ENCODE data around the gene LDB3. TPM values are rescaled to one million over a fixed set of nuclear protein-coding genes. Genes with fewer than 3 reads are reported as not detected.

Gene LDB3
- total RNA-seq, 2 experiments from 2014 or later = 0.05 to 0.10 TPM

GRCh38 chr10:86664341-86665217 lies 3.7 kb upstream of the LDB3 start:
- POLR2A ChIA-PET = interaction anchor here (0.8 to 1.3 kb wide), 2 partner anchors 17 to 143 kb away, joined by 3 read pairs; partner anchors contain the start of gene WAPL
- DNase-seq = no peak

DNA sequence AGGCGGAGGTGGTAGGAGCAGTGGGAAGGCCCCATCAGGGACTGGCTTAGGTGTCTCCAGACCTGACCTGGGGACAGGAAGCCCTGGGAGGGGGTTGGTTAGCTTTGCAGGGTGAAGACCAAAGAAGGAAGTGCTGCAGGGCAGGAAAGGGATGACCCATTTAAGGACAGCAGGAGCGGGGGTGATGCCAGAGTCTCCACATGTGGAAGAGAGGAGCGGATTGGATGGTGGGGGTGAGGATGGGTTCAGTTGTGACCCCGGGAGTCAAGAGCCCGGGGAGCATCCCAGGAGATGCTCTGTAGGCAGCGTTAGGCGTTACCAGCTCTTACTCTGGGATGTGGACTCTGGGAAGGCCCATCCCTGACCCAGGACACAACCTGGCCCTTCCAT lies 3.1 kb upstream of the LDB3 start:
- Mint-ChIP-seq H3K36me3 (ENCODE audit: low read depth) (no peaks in the 10 kb centered on the region), H3K4me3 (no peak overlapping the region), H3K27me3 (no peaks in the 10 kb centered on the region), H3K4me1 (no peaks in the 10 kb centered on the region), H3K27ac (no peak overlapping the region), H3K9me3 (no peaks in the 10 kb centered on the region)
- CTCF ChIA-PET = no interaction called here
- no peak for DNase-seq
- POLR2A ChIA-PET = no interaction called here

More at GRCh38 chr10:86664341-86665217, 3.7 kb upstream of the LDB3 start:
- CTCF ChIA-PET = no interaction called here
- Mint-ChIP-seq H3K27me3 (no peaks in the 10 kb centered on the region), H3K4me3 (no peak overlapping the region), H3K9me3 (no peaks in the 10 kb centered on the region), H3K4me1 (no peaks in the 10 kb centered on the region), H3K36me3 (ENCODE audit: low read depth) (no peaks in the 10 kb centered on the region), H3K27ac (no peak overlapping the region)

- no peak for DNase-seq
- POLR2A ChIA-PET = no interaction called here
- no peak overlapping the region for H3K27ac Mint-ChIP-seq
- CTCF ChIA-PET = no interaction called here
- H3K27me3 Mint-ChIP-seq = no peaks in the 10 kb centered on the region
- no peak overlapping the region for H3K4me3 Mint-ChIP-seq
- no peaks in the 10 kb centered on the region for H3K36me3 Mint-ChIP-seq (ENCODE audit: low read depth)
- no peaks in the 10 kb centered on the region for H3K9me3 Mint-ChIP-seq
- no peaks in the 10 kb centered on the region for H3K4me1 Mint-ChIP-seq
These were observed 2.4 kb upstream of the LDB3 start for GRCh38 chr10:86665868-86666267.

DNA sequence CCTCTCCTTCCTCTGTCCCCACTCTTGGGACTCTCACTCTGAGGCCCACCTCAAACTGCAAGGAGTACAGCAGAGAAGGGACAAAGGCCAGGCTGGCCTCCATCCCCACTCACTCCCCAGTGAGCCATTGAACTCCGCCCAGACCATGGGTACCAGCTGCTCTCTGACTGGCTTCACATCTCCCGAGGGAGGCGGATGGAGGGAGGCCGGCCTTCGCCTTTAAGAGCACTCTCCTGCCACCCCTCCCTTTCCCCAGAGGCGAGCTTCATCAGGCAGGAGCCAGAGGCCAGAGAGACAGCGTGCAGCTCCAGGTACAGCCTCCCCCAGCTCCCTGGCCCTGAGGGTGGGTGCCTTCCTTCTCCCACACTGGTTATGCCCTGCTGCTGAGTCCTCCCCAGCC lies 1.8 kb upstream of the LDB3 start:
- no peak for DNase-seq
- no peaks in the 10 kb centered on the region for H3K4me1 Mint-ChIP-seq

DNA sequence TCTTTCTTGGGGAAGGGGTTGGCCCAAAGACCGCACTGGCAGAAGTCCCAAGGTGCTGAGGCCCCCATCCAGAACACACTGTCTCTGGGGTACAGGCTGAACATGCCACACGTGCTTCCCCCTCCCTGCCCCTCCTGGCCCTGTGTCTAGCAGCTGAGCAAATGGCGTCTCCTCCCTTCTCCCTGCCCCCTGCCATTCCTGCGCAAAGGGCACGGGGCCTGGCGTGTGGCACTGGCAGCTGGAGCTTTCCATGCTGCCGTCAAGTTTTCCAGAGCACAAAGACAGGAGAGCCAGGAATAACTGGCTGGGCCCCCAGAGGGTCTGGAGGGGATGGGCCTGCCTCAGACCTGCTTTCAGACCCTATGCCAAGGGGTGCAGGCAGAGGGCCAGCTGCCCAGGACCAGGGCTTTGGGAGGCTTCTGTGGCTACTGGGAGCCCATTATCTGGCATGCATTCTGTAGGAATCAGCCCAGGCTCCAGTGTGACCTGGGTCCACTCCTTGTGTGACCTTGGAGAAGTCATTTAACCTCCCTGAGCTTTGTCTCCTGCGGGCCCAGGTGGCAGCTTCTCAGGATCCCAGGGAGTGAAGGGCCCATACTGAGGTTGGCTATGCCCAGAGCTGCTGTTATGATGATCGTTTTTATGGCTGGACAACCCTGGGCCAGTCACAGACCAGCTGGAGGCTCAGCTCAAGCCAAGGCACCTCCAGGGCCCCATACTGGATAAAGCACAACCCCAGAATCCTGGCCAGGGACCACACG lies 710 bp upstream of the LDB3 start:
- DNase-seq = no peak
- no peaks in the 10 kb centered on the region for H3K36me3 Mint-ChIP-seq (ENCODE audit: low read depth)
- no peaks in the 10 kb centered on the region for H3K27me3 Mint-ChIP-seq
- ChIA-PET POLR2A (no interaction called here), CTCF (no interaction called here)
- no peaks in the 10 kb centered on the region for H3K9me3 Mint-ChIP-seq
- no peak overlapping the region for H3K27ac Mint-ChIP-seq
- no peaks in the 10 kb centered on the region for H3K4me1 Mint-ChIP-seq
- H3K4me3 Mint-ChIP-seq = no peak overlapping the region

More for the DNA sequence above, 1.8 kb upstream of the LDB3 start:
- CTCF ChIA-PET = no interaction called here
- POLR2A ChIA-PET = no interaction called here
- Mint-ChIP-seq H3K4me3 (no peak overlapping the region), H3K27me3 (no peaks in the 10 kb centered on the region), H3K9me3 (no peaks in the 10 kb centered on the region), H3K27ac (no peak overlapping the region), H3K36me3 (ENCODE audit: low read depth) (no peaks in the 10 kb centered on the region)

DNA sequence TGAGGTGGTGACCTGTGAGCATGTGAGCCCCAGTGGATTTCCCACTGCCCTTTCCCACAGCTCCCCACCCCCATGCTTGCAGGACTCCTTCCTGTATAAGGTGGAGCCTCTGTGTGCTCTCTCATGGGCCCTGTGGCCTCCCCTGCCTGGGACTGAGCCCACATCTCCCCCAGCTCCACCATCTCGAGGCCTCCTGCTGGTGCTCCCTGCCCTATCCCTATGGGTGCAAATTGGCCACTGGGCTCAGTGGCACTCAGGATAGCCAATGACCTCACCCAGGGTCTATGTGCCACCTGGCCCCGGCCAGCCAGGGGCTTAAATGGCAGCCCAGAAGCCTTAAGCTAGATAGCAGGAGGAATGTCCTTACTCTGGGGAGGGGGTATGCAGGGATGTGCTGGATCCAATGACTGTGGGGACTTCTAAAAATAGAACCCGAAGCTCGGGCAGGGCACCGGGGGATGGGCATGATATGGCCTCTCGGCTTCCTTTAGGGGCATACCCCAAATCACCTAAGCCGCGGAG lies 2.0 kb downstream of the LDB3 start:
- ChIA-PET CTCF (no interaction called here), POLR2A (no interaction called here)
- Mint-ChIP-seq H3K9me3 (no peaks in the 10 kb centered on the region), H3K36me3 (ENCODE audit: low read depth) (no peaks in the 10 kb centered on the region), H3K4me3 (no peak overlapping the region), H3K4me1 (no peaks in the 10 kb centered on the region), H3K27ac (no peak overlapping the region), H3K27me3 (peaks cover 2% of the 10 kb centered on the region)
- DNase-seq = no peak

DNA sequence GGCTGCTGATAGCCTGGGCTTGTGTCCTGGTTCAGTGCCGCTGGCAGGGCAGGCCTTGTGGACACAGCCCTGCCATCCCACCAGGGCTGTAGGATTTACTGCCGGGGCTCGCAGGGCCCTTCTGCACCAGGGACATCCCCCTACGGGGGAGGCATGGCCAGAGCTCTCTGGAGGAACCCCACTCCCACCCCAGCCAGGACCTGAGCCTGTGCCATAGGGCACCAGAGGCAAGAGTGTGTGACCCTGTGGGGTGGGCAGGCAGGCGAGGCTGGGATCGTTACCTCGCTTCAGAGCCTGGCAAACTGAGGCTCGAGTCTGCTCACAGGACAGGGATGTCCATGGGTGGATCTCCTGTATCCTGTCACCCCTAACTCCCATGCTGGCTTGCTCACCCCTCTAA lies 2.6 kb downstream of the LDB3 start:
- CTCF ChIA-PET = no interaction called here
- no peaks in the 10 kb centered on the region for H3K4me1 Mint-ChIP-seq
- no peak overlapping the region for H3K4me3 Mint-ChIP-seq
- POLR2A ChIA-PET = no interaction called here
- H3K36me3 Mint-ChIP-seq (ENCODE audit: low read depth) = no peaks in the 10 kb centered on the region
- peaks cover 2% of the 10 kb centered on the region for H3K27me3 Mint-ChIP-seq
- DNase-seq = no peak
- H3K9me3 Mint-ChIP-seq = no peaks in the 10 kb centered on the region
- no peak overlapping the region for H3K27ac Mint-ChIP-seq

- Mint-ChIP-seq H3K9me3 (no peaks in the 10 kb centered on the region), H3K36me3 (ENCODE audit: low read depth) (no peaks in the 10 kb centered on the region), H3K27me3 (peaks cover 2% of the 10 kb centered on the region), H3K4me1 (no peaks in the 10 kb centered on the region), H3K27ac (no peak overlapping the region), H3K4me3 (no peak overlapping the region)
- DNase-seq = no peak
- CTCF ChIA-PET = no interaction called here
- POLR2A ChIA-PET = no interaction called here
These were observed 3.1 kb downstream of the LDB3 start for GRCh38 chr10:86671419-86671818.

- CTCF ChIA-PET = no interaction called here
- H3K4me3 Mint-ChIP-seq = no peak overlapping the region
These were observed 3.8 kb downstream of the LDB3 start for GRCh38 chr10:86671985-86672710.

DNA sequence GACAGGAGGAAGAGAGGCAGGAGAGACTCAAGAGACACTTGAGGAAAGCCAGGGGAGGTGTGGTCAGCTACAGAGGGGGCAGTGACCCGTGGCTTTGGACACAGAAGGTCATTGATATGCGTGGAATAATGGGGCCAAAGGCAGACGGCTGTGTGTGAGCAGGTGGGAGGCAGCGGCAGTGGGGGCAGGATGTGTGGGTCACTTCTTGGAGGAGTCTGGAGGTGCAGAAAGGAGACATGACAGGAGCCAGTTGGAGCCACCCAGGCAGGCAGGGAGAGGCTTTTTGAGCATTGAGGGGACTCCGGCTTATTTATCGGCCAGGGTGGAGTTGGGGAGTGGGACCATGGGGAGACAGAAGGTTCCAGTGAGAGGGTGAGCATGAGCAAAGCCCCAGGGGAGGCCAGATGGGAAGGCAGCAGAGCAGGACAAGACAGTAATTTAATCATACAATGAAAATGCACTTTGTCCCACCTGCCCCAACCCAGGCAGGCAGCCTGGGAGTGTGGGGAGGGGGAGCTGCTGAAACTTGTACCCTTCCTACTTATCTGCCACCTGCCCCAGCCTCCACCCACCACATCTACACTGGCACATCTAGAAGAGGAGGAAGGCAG lies 5.0 kb downstream of the LDB3 start:
- Mint-ChIP-seq H3K27me3 (peaks cover 2% of the 10 kb centered on the region), H3K4me1 (no peaks in the 10 kb centered on the region), H3K4me3 (no peak overlapping the region), H3K36me3 (ENCODE audit: low read depth) (no peaks in the 10 kb centered on the region), H3K9me3 (no peaks in the 10 kb centered on the region), H3K27ac (no peak overlapping the region)
- POLR2A ChIA-PET = no interaction called here
- CTCF ChIA-PET = no interaction called here
- DNase-seq = no peak

More at GRCh38 chr10:86671985-86672710, 3.8 kb downstream of the LDB3 start:
- Mint-ChIP-seq H3K4me1 (no peaks in the 10 kb centered on the region), H3K9me3 (no peaks in the 10 kb centered on the region), H3K27ac (no peak overlapping the region), H3K36me3 (ENCODE audit: low read depth) (no peaks in the 10 kb centered on the region), H3K27me3 (peaks cover 2% of the 10 kb centered on the region)
- POLR2A ChIA-PET = no interaction called here
- DNase-seq = no peak

DNA sequence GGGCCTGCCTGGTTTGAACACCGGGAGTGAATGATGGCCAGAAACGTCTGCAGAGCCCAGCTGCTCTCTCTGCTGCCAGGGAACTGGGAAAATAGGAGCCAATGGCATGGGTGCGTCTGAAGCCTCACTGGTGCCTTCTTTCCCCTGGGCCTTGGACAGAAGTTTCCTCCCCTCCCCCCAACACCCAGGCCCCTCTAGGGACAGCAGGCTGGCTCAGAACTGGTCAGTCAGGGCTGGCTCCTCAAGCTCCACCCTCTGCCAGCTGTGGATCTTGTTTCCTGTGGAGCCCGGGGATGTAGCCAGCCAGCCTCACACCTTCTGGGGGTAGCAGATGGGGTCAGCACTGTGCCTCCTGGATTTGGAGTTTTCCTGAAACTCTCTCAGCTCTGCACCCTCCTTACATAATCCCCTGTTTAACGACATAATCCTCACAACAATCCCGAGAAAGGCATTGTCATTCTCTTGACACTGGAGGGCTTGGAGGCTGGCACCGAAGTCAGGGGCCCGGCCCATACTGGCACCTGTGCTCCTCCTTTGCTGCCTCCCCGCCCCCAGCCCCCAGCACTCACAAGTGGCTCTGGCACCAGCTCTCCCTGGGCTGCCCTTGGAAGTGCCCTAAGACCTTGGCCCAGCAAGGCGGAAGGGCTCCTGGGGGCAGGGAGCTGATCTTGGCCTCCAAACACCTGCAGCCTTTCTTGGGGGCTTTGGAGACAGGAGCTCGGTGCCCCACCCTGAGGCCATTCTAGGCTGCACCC lies 5.7 kb downstream of the LDB3 start:
- no peak for DNase-seq
- no peaks in the 10 kb centered on the region for H3K9me3 Mint-ChIP-seq
- H3K27ac Mint-ChIP-seq = no peak overlapping the region
- H3K4me3 Mint-ChIP-seq = no peak overlapping the region
- CTCF ChIA-PET = no interaction called here
- POLR2A ChIA-PET = no interaction called here
- H3K4me1 Mint-ChIP-seq = no peaks in the 10 kb centered on the region
- H3K27me3 Mint-ChIP-seq = peaks cover 2% of the 10 kb centered on the region
- no peaks in the 10 kb centered on the region for H3K36me3 Mint-ChIP-seq (ENCODE audit: low read depth)

DNA sequence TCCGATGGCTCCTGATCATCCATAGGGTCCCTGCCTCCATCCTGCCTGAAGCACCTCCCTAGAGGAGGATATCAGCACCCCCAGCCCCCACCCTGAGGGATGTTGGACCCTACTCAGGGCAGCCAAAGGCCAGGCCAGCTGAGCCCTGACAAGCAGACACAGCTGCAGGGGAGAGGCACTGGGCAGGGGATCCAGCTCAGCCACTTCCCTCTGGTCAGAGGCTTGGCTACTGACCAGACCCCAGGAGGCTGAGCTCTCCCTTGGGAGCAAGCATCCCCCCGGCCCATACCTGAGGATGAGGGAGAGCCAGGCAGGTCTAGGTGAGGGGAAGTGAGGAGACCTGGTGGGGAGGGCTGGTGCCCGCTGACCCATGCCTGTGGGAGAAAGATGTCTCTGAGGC lies 6.6 kb downstream of the LDB3 start:
- CTCF ChIA-PET = no interaction called here

More for the DNA sequence above, 6.6 kb downstream of the LDB3 start:
- no peak overlapping the region for H3K4me3 Mint-ChIP-seq
- H3K27ac Mint-ChIP-seq = no peak overlapping the region
- POLR2A ChIA-PET = no interaction called here
- peaks cover 2% of the 10 kb centered on the region for H3K27me3 Mint-ChIP-seq
- H3K36me3 Mint-ChIP-seq (ENCODE audit: low read depth) = no peaks in the 10 kb centered on the region
- H3K9me3 Mint-ChIP-seq = no peaks in the 10 kb centered on the region
- DNase-seq = no peak
- H3K4me1 Mint-ChIP-seq = no peaks in the 10 kb centered on the region
